ENCODE measurements around the gene CEP350.
A peak's percentile ranks its signal among the peaks of the same experiment; 100 is the strongest.
"Not testable (repeated sequence)": the region's sequence is repeated elsewhere in the genome, so short reads cannot be mapped to it uniquely, and the experiment has no call there.

Gene CEP350

DNA sequence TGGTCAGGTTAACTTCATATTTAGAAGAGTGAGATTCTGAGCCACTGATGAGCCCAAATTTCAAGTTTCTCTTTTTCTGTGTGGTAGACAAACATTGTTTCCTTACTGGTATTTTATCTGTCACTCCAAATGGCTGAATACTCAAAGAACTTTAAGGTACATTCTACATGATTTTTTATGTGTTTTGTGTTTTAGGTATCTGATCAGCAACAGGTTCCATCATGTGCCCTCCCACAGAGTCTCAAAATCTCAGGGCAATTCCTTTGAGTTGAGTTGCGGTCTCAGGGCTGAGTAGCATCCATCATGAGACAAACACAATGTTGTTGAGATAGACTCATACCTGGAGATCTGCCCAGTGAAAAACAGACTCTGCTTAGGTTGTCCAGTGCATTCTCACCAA is 14.7 kb upstream of the CEP350 start:
- DNase-seq = no peak

DNA sequence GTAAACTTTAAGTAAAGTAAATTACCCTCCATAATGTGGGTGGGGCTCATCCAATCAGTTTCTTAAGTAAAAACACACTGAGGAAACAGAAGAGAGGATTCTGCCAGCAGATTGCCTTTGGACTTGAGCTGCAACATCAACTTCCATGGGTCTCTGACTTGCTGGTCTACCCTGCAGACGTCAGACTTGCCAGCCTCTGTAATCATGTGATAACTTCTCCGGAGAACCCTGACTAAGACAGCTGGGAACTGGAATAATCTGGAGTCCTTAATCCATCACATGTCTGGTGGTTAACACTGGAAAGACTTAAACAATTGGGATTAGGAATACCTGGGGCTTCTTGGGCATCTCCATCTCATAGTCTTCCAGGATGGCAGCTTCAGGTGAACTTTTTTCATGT is 13.2 kb upstream of the CEP350 start:
- DNase-seq = no peak

DNA sequence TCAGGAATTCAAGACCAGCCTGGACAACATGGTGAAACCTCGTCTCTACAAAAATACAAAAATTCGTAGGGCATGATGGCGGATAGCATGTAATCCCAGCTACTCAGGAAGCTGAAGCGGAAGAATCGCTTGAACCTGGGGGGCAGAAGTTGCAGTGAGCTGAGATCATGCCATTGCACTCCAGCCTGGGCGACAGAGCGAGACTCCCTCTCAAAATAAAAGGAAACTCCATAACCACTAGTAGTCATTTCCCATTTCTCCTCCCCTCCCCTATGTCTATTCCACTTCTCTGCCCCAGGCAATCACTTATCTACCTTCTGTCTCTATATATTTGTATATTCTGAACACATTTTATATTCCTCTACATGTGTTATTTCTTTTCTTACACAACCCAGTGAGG is 4.0 kb upstream of the CEP350 start:
- no peak for DNase-seq

DNA sequence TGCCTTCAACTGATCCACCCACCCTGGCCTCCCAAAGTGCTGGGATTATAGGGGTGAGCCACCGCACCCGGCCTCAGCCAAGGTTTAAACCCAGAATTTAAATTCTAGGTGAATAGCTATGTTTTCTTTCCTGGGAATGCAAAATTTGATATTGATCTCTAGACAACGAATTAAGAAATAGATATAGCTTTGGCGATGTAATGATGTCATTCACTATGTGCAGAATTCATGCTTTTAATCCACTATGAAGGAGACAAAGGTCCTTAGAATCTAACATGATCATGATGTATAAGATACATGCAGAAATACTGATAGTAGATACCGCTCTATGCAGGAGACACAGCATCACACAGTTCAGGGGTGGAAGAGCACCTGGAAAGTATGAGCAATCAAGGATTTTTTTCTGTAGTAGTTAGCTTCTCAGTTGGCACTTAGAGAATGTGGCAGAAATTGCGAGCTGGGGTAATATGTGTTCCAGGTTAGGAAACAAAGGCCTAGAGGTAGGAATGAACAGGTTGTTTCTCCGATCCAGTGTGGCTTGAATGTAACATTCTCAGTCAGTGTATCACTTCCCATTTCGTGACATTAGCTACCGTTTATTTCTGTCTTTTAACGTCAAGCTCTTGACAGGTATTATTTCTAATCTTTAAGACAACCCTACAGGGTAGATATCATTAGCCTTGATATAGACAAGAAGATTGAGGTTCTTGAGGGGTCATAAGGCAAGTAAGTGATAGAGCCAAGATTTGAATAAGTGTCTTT is 3.0 kb upstream of the CEP350 start:
- DNase-seq = no peak

DNA sequence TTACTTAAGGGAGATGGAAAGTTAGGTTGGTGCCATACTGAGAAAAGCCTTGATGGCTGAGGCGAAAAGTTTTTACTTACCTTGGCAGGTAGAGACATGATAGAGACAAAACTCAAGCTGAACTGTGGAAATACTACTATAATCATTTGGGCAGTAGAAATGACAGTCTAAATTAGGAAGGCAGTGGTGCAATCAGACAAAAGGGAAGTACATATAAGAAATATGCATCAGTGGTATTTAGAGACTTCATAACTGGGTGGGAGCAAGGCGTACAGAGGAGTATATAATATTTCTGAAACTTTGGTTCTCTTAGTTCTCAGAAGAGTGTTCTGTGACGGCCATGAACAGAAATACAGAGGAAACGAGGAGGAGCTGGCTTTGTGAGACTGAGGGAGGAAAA is 2.4 kb upstream of the CEP350 start:
- DNase-seq = no peak

DNA sequence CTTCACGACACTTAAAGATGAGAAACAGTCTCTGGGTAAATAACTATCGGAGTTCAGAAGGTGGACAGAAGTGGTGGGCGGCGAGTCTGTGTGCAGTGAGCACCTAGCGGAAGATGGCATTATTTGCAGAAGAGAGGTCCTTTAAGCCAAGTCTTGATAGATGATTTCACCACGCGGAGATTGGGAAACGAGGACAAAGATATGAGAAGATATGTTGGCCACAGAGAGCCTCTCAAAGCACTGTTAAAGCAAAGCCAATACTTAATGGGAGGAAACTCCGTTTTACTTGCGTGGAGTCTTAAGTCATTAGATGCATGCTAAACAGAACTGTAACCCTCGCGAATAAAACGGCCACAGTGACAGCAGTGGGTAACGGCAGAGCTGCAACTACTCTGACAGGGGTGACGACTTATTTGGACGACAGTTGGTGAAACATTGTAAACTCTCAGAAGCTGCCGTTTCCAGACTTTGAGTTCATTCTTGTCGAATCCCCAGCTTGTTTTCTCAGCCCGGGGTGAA is 577 bp upstream of the CEP350 start:
- DNase-seq = peak; percentile 51

DNA sequence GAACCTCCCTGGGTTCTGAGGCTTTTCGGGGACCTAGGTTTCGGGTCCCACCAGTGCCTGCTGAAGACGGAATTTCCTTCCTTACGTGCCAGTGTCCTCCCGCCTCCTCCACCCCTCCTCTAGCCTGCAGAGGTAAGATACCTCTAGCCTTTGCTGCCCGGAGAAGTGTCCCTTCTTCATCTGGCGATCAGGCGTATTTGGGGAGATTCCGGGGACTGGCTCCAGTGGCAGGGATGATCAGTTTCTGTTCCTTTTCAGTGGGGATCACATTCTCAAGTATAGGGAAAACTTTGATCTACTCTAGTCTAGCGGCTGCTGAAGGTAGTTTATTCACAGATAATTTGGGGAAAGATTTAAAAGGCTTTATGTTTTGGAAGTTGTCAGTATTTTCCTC is 674 bp downstream of the CEP350 start:
- DNase-seq = peak; percentile 4

DNA sequence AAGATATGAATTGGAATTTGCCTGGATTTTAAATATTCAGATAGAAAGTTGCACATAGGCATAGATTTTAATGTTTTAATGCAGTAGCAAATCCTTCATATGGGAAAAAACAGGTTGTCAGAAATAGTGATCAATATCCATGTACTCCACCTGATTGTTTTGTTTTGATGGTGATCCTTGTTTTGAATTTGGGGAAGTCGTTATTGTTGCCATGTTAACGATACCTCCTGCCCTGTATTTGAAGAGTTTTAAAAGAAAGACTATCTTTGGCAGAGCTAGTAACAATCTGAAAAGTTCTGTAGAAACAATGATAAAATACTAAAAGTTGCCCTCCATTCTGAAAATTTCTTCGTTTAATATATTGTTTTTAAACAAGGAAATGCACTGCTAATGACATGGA is 1.1 kb downstream of the CEP350 start:
- no peak for DNase-seq

DNA sequence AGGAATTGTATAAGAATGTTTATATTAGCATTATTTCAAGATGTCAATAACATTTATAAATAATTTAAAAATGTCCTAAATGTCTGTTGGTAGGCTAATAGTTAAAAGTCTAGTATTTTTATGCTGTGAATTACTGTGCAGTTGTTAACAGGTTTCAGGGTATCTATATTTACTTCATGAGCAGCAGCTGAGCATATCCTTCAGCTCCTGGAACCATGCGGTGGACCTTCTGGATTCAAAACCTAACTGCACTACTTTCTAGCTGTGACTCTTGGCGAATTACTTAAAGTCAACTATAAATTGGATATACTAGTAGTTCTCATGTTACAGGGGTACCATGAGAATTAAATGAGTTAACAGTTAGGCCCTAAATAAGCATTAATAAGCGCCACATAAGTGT is 3.7 kb downstream of the CEP350 start:
- no peak for DNase-seq

DNA sequence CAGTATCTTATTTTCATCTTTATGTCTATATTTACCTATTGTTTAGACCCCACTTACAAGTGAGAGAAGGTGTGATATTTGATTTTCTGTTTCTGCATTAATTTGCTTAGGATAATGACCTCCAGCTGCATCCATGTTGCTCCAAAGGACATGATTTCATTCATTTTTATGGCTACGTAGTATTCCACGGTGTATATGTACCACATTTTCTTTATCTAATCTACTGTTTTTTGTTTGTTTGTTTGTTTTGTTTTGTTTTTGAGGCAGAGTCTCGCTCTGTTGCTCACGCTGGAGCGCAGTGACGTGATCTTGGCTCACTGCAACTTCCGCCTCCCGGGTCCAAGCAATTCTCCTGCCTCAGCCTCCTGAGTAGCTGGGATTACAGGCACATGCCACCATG is 7.6 kb downstream of the CEP350 start:
- DNase-seq = not testable (repeated sequence)

DNA sequence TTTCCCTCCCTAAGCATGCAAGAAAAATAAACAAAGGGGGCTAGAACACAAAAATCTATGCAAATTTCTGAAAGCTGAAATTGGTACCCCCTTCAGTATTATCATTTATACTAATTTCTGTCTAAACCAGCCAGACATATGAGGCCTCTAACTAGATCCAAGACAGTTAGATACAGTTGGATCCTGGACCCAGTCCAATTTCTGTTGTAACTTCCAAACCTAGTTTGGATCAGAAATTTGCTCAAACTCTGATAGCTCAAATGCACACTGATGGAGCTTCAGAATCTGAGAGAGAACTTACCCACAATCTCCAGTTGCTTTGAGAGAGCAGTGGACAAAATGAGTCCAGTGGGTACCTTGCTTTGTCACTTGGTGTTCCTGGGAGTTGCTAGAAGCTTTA is 11.9 kb downstream of the CEP350 start:
- DNase-seq = no peak

DNA sequence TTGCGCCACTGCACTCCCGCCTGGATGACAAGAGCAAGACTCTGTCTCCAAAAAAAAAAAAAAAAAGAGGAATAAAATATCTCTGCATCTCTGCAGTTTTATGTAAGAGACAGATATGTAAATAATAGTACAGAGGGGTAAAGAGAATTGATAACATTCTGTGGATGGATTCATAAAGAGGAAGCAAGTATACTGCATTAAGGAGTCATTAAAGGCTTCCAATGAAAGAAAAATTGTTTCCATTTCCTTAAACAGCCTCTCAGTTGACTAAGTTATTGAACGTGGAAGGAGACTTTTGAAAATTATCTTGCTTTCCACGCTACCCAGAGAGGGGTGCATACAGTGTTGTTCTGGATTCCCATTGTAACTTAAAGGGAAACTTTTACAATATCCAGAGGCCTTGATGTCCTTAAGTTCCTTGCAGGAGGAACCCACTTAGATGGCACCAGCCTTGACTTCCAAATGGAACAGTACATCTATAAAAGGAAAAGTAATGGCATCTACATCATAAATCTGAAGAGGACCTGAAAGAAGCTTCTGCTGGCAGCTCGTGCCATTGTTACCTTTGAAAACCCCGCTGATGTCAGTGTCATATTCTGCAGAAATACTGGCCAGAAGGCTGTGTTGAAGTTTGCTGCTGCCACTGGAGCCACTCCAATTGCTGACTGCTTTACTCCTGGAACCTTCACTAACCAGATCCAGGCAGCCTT is 13.8 kb downstream of the CEP350 start:
- DNase-seq = no peak

DNA sequence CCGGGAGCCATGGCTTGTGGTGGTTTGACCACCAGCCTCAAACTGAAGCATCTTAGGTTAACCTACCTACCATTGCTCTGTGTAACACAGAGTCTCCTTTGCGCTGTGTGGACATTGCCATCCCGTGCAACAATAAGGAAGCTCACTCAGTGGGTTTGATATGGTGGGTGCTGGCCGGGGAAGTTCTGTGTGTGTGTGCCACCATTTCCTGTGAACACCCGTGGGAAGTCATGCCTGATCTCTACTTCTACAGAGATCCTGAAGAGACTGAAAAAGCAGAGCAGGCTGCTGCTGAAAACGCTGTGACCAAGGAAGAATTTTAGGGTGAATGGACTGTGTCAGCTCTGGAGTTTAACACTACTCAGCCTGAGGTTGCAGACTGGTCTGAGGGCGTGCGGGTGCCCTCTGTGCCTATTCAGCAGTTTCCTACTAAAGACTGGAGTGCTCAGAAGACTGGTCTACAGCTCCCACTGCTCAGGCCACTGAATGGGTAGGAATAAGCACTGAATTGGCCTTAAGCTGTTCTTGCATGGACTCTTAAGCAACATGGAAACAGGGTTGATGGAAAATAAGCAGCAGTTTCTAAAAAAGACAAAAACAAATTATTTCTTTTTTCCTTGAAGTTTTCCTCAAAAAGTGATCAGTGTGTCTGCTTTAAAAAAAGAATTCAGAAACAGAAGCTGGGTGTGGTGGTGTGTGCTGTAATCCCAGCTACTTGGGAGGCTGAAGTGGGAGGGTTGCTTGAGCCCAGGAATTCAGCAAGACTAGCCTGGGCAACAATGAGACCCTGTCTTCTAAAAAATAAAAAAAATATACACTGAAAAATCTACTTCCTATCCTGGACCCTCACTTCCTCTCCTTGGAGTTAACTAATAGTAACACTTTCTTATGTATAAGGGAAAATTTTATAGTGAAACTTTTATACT is 14.6 kb downstream of the CEP350 start:
- no peak for DNase-seq

DNA sequence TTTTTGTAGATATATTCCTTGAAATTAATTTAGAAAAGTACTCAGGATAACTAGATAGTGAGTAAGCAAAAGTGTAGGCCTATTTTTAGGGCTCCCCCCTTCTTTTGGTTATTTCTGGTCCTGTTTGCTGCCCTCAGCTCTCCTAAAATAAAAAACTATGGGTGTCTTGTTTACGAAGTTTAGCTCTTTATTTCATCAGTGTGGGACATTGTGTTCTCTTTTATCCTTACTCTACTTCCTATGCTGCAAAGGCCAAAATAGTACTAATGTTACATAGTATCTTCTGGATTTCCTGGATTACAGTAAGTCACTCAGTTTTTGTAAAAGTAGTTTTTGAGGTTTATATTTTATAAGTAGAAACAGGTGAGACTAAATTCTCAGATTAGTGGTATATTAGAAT is 15.4 kb downstream of the CEP350 start:
- DNase-seq = no peak

DNA sequence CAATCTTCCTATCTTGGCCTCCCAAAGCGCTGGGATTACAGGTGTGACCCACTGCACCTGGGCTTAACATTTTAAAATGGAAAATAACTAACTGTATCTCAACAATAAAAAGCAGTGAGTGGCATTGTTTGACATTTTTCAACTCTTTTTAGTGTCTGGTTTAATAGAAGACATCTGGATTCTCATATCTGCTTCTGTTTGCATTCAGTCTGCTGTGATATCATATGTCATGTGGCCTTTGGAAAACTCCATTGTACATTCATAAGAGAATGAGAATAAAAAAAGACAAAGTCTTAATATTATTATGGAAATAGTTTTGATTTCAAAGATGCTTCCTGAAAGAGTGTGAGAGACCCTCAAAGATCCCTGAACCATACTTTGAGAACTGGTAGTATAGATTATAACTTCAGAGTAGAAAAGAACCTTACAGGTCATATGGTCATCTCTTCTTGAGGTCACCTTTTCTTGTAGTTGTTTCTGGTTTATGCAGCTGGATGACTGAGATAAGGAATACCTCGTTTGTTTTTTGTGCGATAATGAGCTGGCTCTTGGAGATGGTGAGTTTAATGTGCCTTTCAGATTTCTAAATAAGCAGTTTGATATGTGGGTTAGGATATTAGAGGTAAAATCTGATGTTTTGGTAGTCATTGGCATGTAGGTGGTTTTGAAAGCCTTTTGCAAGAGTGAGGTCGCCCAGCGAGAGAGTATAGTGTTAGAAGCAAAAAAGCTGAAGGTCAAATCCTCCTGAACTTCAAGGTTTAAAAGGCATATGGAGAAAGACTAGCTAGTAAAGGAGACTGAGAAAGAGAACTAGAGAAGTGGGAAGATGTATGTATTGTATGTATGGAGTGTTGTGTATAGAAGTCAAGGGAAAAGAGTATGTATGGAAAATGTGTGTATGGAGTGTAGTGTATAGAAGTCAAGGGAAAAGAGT is 17.2 kb downstream of the CEP350 start:
- DNase-seq = no peak

DNA sequence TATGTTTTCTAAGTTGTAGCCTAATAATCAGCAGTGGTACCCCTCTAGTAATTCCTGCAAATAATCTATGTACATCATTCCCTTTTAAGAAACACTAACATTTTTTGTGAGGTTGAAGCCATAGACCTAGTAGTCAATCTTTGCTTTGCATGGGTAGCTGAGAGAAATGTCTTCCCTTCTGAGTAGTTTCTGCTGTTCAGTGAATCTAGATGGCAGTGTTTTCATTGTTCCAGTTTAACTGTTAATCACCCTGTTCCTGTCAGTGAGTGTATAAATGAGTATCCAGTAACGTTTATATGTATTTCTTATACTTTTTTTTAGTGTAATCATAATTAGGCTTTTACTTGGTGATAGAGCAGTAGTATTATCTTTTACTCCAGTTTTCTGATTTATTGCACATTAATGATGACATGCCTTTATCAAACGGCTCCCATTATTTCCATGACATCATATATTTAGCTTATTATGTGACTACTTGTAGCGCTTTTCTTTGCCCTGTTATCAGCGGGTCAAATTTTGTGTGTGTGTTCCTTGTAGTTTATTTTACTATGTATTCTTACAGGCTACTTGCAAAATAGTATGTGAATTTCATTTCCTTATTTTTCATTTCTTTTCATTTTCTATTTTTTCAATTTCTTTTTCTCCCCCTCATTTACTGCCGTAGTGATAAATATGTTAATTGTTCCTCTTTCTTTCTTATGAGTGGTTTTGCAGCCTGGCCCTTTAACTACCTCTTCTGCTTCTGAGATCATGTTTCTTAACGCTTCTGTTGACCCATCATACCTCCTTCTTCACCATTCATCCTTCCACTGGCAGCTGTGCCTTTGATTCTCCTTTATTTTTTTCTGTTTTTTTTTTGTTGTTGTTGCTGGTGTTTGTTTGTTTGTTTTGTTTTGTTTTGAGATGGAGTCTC is 18.8 kb downstream of the CEP350 start:
- DNase-seq = no peak

DNA sequence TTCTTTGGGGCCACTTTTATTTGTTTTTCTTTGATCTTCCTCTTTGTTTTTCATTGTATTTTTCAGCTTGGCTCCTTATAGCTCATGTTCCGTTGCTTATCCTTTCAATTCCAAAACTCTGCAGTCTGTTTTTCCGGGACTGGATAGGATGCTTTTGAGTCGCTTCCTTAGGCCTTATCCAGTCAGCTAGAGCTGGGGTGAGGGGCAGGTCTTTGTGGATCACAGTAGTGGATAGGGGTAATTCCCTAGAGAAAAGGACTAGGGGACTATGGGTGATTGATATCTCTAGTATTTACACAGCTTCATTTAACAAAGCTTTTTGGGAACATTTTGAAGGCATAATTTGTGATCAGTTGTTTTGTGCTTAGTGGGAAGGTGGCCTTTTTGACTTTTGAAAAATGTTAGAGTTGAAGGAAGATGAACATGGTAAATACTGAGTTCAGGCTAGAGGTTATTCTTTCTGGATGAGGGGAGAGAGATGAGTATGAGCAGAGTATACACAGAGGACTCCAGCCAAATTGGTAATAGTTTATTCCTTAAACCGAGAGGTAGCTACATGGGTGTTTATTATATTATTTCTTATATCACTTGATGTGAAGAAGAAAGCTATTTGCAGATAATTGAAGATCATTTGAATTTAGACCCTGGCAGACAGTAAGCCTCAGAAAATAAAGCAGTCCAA is 22.5 kb downstream of the CEP350 start:
- DNase-seq = no peak

DNA sequence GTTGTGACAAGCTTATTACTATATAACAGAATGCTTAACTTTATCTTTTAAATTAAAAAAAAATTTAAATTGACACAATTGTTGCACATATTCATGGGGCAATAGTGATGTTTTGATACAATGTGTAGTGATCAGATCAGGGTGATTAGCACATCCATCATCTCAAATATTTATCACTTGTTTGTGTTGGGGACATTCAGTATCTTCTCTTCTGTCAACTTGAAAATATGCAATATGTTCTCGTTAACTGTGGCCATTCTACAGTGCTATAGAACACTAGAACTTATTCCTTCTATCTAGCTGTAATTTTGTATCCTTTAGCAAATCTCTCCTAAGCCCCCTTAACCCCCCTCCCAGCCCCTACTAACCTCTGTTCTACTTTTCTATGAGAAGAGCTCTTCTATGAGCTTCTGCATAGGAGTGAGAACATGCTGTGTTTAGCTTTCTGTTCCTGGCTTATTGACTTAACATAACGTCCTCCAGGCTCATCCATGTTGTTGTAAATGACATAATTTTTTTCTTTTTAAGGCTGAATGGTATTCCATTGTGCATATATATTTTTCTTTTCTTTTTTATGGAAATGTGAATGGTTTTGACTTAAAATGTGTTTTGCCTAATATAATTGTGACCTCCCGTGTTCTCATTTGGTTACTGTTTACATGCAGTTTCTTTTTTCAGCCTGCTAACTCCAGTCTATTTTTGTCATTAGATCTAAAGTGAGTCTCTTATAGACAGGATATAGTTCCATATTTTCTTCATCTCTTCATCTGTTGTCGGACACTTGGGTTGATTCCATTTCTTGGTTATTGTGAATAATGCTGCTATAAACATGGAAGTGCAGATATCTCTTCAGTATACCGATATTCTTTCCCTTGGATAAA is 23.8 kb downstream of the CEP350 start:
- DNase-seq = no peak

DNA sequence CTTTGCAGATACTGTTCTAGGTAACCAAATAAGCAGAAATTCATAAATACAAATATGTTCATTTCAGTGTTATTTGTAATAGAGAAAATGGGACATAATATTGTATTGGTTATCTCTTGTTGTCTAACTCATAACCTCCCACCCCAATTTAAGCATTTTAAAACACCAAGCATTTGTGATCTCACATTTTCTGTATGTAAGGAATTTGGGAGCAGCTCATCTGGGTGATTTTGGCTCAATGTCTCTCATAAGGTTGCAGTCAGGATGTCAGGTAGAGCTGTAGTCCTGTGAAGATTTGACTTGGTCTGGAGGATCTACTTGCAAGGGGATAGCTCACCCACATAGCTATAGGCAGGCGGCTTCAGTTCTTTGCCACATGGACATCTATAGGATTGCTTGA is 29.5 kb downstream of the CEP350 start:
- no peak for DNase-seq

Measured in fibroblast of skin of abdomen (primary cell).